Body of pancreas (tissue), 4 donors: Measurements from ENCODE around the gene POLR2B.

Experiments used
- POLR2A ChIP-seq, 3 donors: fragments of 450-650 bp; IDR thresholded peaks; one replicate each; pipeline ENCODE4 v1.6.1; 2016; ENCODE audit warnings: antibody characterized with exemption in 3 of 3, mild to moderate bottlenecking in 2 of 3
- TF ChIP-seq, protein P1 (sequence below), 7 experiments: fragments of 450-650 bp in 4 of 7; fragments of 200-600 bp in 3 of 7; sonication (generic) in 3 of 7; IDR thresholded peaks; one replicate each; pipeline ENCODE4 v1.5.1; 2016 to 2019; ENCODE audit warnings: antibody characterized with exemption in 7 of 7

DNA sequence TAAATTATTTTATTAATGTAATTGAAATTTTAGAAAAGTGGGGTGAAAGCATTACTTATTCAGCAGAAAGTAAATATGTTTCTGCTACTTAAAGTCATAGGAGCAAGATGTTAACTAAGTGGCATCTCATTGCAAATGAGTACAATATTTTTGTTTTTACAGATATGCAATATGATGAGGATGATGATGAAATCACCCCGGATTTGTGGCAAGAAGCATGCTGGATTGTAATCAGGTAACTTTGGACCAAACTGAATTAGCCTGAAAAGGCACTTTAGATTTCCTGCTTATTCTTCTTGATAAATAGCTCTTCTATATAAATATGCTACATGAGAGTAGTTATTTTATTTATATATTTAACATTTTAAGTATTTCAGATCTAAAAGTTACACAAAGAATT lies 7.5 kb downstream of the POLR2B start:
- TF ChIP-seq, protein P1, sequence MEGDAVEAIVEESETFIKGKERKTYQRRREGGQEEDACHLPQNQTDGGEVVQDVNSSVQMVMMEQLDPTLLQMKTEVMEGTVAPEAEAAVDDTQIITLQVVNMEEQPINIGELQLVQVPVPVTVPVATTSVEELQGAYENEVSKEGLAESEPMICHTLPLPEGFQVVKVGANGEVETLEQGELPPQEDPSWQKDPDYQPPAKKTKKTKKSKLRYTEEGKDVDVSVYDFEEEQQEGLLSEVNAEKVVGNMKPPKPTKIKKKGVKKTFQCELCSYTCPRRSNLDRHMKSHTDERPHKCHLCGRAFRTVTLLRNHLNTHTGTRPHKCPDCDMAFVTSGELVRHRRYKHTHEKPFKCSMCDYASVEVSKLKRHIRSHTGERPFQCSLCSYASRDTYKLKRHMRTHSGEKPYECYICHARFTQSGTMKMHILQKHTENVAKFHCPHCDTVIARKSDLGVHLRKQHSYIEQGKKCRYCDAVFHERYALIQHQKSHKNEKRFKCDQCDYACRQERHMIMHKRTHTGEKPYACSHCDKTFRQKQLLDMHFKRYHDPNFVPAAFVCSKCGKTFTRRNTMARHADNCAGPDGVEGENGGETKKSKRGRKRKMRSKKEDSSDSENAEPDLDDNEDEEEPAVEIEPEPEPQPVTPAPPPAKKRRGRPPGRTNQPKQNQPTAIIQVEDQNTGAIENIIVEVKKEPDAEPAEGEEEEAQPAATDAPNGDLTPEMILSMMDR (IDR thresholded peaks at IDR 0.05) = no peak
- TF ChIP-seq POLR2A (IDR thresholded peaks at IDR 0.05) = no peak
